GM21619 (cell line): Measurements from ENCODE around the gene KIF3C.

Experiments used
- ATAC-seq: cut with Tn5 transposase; IDR thresholded peaks from one replicate; pipeline ENCODE4 v1.9.1; 2021; ENCODE audit not compliant: unreplicated experiment

The KIF3C gene

DNA sequence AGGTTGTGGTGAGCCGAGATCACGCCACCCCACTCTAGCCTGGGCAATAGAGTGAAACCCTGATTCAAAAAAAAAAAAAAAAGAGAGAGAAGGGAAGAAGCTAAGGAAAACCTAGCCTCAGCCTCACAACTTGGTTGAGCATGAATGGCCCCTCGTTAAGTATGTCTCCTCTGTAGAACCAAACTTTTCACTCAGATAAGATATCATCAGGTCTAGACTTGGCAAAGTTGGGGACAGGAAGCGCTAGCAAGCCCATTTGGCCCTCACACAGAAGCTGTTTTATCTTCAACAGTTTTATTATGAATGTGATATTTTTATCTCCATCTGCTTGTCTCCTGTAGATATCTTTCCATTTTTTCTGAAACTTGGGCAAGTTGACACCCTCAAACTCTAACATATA, 100.5 kb downstream of the KIF3C start:
- no peak for ATAC-seq

DNA sequence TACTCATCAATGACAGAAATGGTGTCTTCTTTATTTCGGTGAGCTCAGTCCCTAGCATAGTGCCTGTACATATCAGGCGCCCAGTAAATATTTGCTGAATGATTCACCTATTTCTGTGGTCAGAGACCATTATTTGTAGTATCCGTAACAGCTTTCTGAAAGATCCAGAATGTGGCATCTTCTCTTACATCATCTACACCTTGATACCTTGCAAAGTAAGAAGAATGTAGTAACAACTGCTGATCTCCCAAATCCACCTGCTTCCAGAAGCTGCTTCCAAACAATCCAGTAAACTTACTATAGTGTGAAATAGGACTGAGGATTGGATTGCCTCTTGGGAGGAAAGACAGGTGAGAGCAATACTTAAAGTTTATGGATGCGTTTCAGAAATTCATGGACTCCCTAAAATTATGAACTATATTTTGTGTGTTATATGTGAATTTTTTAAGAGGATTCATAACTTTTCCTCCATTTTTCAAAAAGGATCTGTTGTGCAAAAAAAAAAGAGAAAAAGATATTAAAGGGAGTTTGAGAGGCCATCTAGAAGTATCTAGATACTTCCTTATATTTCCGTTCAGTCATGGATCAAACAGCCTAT, 103.1 kb downstream of the KIF3C start:
- no peak for ATAC-seq

DNA sequence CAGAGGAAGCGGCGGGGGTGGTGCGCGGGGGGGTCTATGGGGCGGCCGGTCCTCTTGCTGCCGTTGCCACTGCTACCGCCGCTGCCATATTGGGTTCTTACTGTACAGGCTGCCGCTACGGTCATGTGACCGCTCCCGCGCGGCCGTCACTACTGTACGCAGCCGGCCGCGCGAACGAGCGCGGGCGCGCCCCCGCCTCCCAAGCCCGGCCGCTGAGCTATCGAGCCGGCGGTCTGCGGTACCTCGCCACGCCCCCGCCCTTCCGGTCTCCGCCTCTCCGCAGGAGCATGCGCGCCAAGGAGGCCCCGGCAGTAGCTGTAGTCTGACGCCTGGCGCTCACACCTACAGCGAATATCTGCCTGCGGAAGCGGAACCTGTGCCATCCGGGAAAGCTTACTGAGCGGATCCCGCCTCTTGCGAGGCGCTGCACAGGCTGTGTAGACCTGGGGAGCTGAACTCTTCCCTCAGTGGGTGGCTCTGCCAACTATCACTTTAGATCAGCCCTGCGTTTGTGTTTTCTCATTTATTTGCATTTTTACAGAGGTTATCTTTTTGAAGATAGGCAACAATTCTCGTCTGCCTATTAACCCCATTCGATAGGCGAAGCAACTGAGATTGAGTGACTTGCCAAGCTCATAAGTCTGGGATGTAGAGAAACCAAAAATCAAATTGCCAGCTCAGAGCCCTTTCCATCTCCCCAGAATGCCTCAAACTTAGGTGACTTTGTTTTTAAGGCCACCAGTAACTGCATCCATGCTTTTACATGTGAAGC, 103.8 kb downstream of the KIF3C start, which contains the start of gene ASXL2:
ASXL2 (minus strand) TSS at position 127 of the 772 bp plus-strand sequence. CDS start 265 bp downstream, outside the sequence.
- peak; percentile 85 for ATAC-seq

DNA sequence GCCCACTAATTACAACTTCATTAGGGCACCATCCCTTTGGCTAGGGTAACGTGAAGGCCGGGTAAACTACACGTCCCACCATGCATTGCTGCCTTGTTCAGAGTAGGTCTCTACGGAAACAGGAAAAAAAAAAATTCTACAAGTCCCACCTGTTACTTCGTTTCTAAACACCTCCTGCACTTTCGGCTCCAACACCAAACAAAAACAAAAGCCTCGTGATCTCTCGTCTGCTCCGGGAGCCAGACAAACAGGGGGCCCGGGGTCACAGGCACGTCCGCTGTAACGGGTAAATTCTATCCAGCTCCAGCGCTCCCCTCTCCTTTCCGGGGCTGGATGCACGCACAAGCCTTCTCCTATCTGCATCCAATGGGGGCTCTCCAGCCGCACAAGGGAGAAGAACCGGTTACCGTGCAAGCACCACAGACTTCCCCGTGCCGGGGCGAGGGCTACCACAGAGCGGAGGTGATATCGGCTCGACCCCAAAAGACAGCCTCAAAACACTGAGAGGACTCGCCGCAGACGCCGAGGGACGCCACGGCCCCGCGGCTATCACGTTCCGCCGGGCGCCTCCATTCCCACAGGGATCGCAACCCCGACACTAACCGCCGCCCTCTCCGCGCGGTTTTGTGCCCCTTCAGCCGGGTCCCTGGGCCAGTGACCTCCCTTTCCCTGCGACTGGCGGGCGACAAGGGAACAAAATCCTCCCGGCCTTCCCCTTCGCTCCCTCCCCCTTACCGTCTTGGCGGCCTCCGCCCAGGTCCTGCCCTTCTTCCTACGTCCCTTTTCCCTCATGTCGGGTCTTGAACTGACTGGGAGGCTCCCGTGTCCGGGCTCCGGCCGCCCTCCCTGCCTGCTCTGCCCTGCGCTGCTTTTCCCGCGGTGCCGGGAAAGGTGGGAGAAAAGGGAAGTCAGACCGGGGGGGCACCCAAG, 104.6 kb downstream of the KIF3C start:
- peak; percentile 49 for ATAC-seq
